Measurements from ENCODE around the gene RECK. TPM values are rescaled to one million over a fixed set of nuclear protein-coding genes. Genes with fewer than 3 reads are reported as not detected.
A peak's percentile ranks its signal among the peaks of the same experiment; 100 is the strongest.

Gene RECK
- total and polyA plus RNA-seq, 8 donors: 0.95 to 4.6 (median 1.7) TPM

- Histone ChIP-seq H3K27ac (no peak overlapping the region), H3K9me3 (no peaks in the 10 kb centered on the region), H3K4me1 (no peaks in the 10 kb centered on the region), H3K4me3 (peak overlapping the region in 1 of 4 donors; percentile 42), H3K27me3 (no peaks in the 10 kb centered on the region), H3K36me3 (no peaks in the 10 kb centered on the region)
- FAIRE-seq: no peak
- DNase-seq: no peak
- ATAC-seq: peak in 3 of 4 donors; percentile 3 to 23 (median 14)
- 59 to 73% methylated on average over 12 of the region's 12 CpGs for WGBS, 2 donors
- no peak for TF ChIP-seq CTCF (IDR thresholded peaks at IDR 0.05)
- intact Hi-C loops (cut with DNase I): no loop called here
These were observed 129.1 kb downstream of the RECK start for GRCh38 chr9:36165826-36166167.

- WGBS, 2 donors: 6% methylated on average over 54 to 58 of the region's 58 CpGs
- intact Hi-C loops (cut with DNase I): no loop called here
- H3K9me3 ChIP-seq: no peaks in the 10 kb centered on the region
- FAIRE-seq (no peak), ATAC-seq (peak; percentile 98 to 99 (median 98)), DNase-seq (peak; percentile 61 to 94 (median 80))
- peak; percentile 93 to 97 (median 94) for TF ChIP-seq CTCF (IDR thresholded peaks at IDR 0.05)
- peak overlapping the region in 3 of 4 donors; percentile 21 to 42 (median 27) for H3K4me3 ChIP-seq
- H3K4me1 ChIP-seq: no peaks in the 10 kb centered on the region
- no peaks in the 10 kb centered on the region for H3K36me3 ChIP-seq
- no peaks in the 10 kb centered on the region for H3K27me3 ChIP-seq
- H3K27ac ChIP-seq: no peak overlapping the region
These were observed 129.6 kb downstream of the RECK start for GRCh38 chr9:36166168-36166927.

GRCh38 chr9:36169166-36169565, 132.5 kb downstream of the RECK start, which contains the start of gene CCIN:
TSS of gene CCIN (plus strand) at chr9:36169388. CDS start at chr9:36169503, 115 bp downstream.
- TF ChIP-seq CTCF (IDR thresholded peaks at IDR 0.05): no peak
- no peaks in the 10 kb centered on the region for H3K36me3 ChIP-seq
- H3K27me3 ChIP-seq: no peaks in the 10 kb centered on the region
- ATAC-seq (no peak), DNase-seq (no peak), FAIRE-seq (no peak)
- no peak within 1 kb of the TSS for H3K4me3 ChIP-seq
- WGBS, 2 donors: 82 to 85% methylated on average over 6 of the region's 6 CpGs
- no peaks in the 10 kb centered on the region for H3K9me3 ChIP-seq
- intact Hi-C loops (cut with DNase I): no loop called here
- no peak within 1 kb of the TSS for H3K27ac ChIP-seq
- H3K4me1 ChIP-seq: no peaks in the 10 kb centered on the region

- intact Hi-C loops (cut with DNase I): no loop called here
- ATAC-seq (no peak), DNase-seq (no peak), FAIRE-seq (no peak)
- H3K9me3 ChIP-seq: no peaks in the 10 kb centered on the region
- 80 to 88% methylated on average over 17 of the region's 17 CpGs for WGBS, 2 donors
- H3K36me3 ChIP-seq: no peaks in the 10 kb centered on the region
- H3K27ac ChIP-seq: no peak overlapping the region
- H3K4me1 ChIP-seq: no peaks in the 10 kb centered on the region
- H3K27me3 ChIP-seq: no peaks in the 10 kb centered on the region
- H3K4me3 ChIP-seq: no peak overlapping the region
- TF ChIP-seq CTCF (IDR thresholded peaks at IDR 0.05): no peak
These were observed 133.0 kb downstream of the RECK start for GRCh38 chr9:36169708-36170107.

- Histone ChIP-seq H3K4me1 (no peaks in the 10 kb centered on the region), H3K9me3 (no peaks in the 10 kb centered on the region), H3K27ac (no peak overlapping the region), H3K36me3 (no peaks in the 10 kb centered on the region), H3K27me3 (no peaks in the 10 kb centered on the region), H3K4me3 (no peak overlapping the region)
- FAIRE-seq (no peak), ATAC-seq (no peak), DNase-seq (no peak)
- intact Hi-C loops (cut with DNase I): no loop called here
- WGBS, 2 donors: 83 to 88% methylated on average over 13 of the region's 13 CpGs
- TF ChIP-seq CTCF (IDR thresholded peaks at IDR 0.05): no peak
These were observed 133.8 kb downstream of the RECK start for GRCh38 chr9:36170531-36170930.
